OCI-LY1 (cell line): ENCODE results near the gene MESP1.

ENCODE experiments used
- H2AFZ ChIP-seq: fragments of 200-600 bp; sonication (generic), shearing (Covaris generic); 2 replicates; pipeline ENCODE4 v1.6.0; 2014; ENCODE audit warnings: antibody characterized with exemption, mild to moderate bottlenecking, low read length
- H3F3A ChIP-seq: fragments of 200-600 bp; sonication (generic), shearing (Covaris generic); 2 replicates; pipeline ENCODE4 v1.6.0; 2014; ENCODE audit warnings: mild to moderate bottlenecking, antibody characterized with exemption, low read length, moderate library complexity; ENCODE audit not compliant: insufficient read depth
- H3K27ac ChIP-seq: fragments of 200-600 bp; sonication (generic); 2 replicates; pipeline ENCODE4 v1.5.1; 2014; ENCODE audit warnings: low read length, mixed run types, mild to moderate bottlenecking, low read depth; ENCODE audit not compliant: poor library complexity, severe bottlenecking
- H3K27me3 ChIP-seq: fragments of 200-600 bp; sonication (generic); 2 replicates; pipeline ENCODE4 v1.6.0; 2014; ENCODE audit warnings: antibody characterized with exemption, mild to moderate bottlenecking, low read length, moderate library complexity; ENCODE audit not compliant: insufficient read depth
- H3K36me3 ChIP-seq: fragments of 200-600 bp; sonication (generic); 2 replicates; pipeline ENCODE4 v1.6.1; 2014; ENCODE audit warnings: mild to moderate bottlenecking, antibody characterized with exemption, low read length, moderate library complexity, mixed read lengths; ENCODE audit not compliant: insufficient read depth
- H3K4me1 ChIP-seq: fragments of 200-600 bp; sonication (generic); 2 replicates; pipeline ENCODE4 v1.5.1; 2014; ENCODE audit warnings: mild to moderate bottlenecking, low read length, moderate library complexity; ENCODE audit not compliant: insufficient read depth, severe bottlenecking
- H3K4me2 ChIP-seq: fragments of 200-600 bp; sonication (generic), shearing (Covaris generic); 2 replicates; pipeline ENCODE4 v1.6.1; 2014; ENCODE audit warnings: low read length
- H3K4me3 ChIP-seq: fragments of 200-600 bp; sonication (generic); 2 replicates; pipeline ENCODE4 v1.5.1; 2014; ENCODE audit warnings: low read length, low read depth, mild to moderate bottlenecking, mixed read lengths; ENCODE audit not compliant: poor library complexity, severe bottlenecking
- H3K79me2 ChIP-seq: fragments of 200-600 bp; shearing (Covaris generic); 2 replicates; pipeline ENCODE4 v1.6.1; 2016; ENCODE audit warnings: mixed run types, low read length, mixed read lengths; ENCODE audit not compliant: insufficient read depth
- H3K9ac ChIP-seq: fragments of 200-600 bp; sonication (generic), shearing (Covaris generic); 2 replicates; pipeline ENCODE4 v1.6.1; 2014; ENCODE audit warnings: mild to moderate bottlenecking, low read length, mixed read lengths
- H3K9me2 ChIP-seq: fragments of 200-600 bp; sonication (generic), shearing (Covaris generic); 2 replicates; pipeline ENCODE4 v1.6.1; 2014; ENCODE audit warnings: low read depth, mild to moderate bottlenecking, low read length, mixed read lengths
- H3K9me3 ChIP-seq: fragments of 200-600 bp; shearing (Covaris generic); 2 replicates; pipeline ENCODE4 v1.6.1; 2014; ENCODE audit warnings: low read length, mixed read lengths
- H4K20me1 ChIP-seq: fragments of 200-600 bp; sonication (generic), shearing (Covaris generic); 2 replicates; pipeline ENCODE4 v1.6.0; 2016; ENCODE audit warnings: mild to moderate bottlenecking, low read length; ENCODE audit not compliant: insufficient read depth
- CTCF ChIP-seq: fragments of 200-600 bp; sonication (generic), shearing (Covaris generic); IDR thresholded peaks from 2 replicates; pipeline ENCODE4 v1.5.1; 2017; ENCODE audit warnings: mild to moderate bottlenecking, antibody characterized with exemption, low read length, moderate library complexity, mixed read lengths
- EZH2 ChIP-seq: fragments of 200-600 bp; sonication (generic), shearing (Covaris generic); IDR thresholded peaks from 2 replicates; pipeline ENCODE4 v1.8.0; 2017; ENCODE audit warnings: borderline replicate concordance, mixed run types, mild to moderate bottlenecking, antibody characterized with exemption, low read length, moderate library complexity, mixed read lengths

The MESP1 gene

GRCh38 chr15:89704411-89704810 lies 46.6 kb downstream of the MESP1 start:
- no peaks in the 10 kb centered on the region for H4K20me1 ChIP-seq
- no peak overlapping the region for H3K4me3 ChIP-seq
- no peak overlapping the region for H3K27ac ChIP-seq
- no peaks in the 10 kb centered on the region for H3K79me2 ChIP-seq
- no peaks in the 10 kb centered on the region for H3F3A ChIP-seq
- H3K27me3 ChIP-seq = peaks cover 3% of the 10 kb centered on the region; the same call in 1 of the 2 replicates
- H3K9ac ChIP-seq = no peak overlapping the region
- TF ChIP-seq CTCF (no peak), EZH2 (no peak)
- no peaks in the 10 kb centered on the region for H3K36me3 ChIP-seq
- H3K4me2 ChIP-seq = no peak overlapping the region
- H3K9me2 ChIP-seq = no peaks in the 10 kb centered on the region
- no peak overlapping the region for H2AFZ ChIP-seq
- H3K9me3 ChIP-seq = no peaks in the 10 kb centered on the region
- H3K4me1 ChIP-seq = no peaks in the 10 kb centered on the region
